NB4 (cell line): ENCODE results near the gene ARPC1A.

Experiments
- POLR2A ChIP-seq: IDR thresholded peaks from 2 replicates; pipeline ENCODE4 v1.6.1; 2011; ENCODE audit warnings: mild to moderate bottlenecking; ENCODE audit not compliant: insufficient read length; ENCODE audit errors: extremely low read depth
- TF ChIP-seq, protein P1 (sequence below): IDR thresholded peaks from one replicate; pipeline ENCODE4 v1.5.1; 2012; ENCODE audit warnings: low read depth, low read length
- TF ChIP-seq, protein P2 (sequence below): IDR thresholded peaks from 2 replicates; pipeline ENCODE4 v1.6.1; 2011; ENCODE audit warnings: low read depth, low read length

DNA sequence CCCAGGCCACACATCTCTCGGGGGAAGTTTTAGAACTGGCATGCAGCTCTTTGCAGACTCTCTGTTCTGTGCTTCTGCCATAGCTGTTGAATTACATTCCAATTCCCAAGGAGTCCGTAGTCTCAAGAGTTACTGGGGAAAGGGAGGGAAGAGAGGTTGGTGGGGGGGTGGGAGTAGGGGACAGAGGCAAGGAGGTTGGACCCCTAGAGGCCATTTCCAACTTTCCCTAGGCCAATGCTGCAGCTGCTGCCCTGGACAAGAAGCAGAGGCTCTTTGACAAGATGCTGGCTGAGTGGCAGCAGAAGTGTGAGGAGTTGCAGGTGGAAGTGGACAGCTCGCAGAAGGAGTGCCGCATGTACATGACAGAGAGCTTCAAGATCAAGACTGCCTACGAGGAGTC lies 29.2 kb upstream of the ARPC1A start:
- TF ChIP-seq, protein P1, sequence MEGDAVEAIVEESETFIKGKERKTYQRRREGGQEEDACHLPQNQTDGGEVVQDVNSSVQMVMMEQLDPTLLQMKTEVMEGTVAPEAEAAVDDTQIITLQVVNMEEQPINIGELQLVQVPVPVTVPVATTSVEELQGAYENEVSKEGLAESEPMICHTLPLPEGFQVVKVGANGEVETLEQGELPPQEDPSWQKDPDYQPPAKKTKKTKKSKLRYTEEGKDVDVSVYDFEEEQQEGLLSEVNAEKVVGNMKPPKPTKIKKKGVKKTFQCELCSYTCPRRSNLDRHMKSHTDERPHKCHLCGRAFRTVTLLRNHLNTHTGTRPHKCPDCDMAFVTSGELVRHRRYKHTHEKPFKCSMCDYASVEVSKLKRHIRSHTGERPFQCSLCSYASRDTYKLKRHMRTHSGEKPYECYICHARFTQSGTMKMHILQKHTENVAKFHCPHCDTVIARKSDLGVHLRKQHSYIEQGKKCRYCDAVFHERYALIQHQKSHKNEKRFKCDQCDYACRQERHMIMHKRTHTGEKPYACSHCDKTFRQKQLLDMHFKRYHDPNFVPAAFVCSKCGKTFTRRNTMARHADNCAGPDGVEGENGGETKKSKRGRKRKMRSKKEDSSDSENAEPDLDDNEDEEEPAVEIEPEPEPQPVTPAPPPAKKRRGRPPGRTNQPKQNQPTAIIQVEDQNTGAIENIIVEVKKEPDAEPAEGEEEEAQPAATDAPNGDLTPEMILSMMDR, result no peak
- TF ChIP-seq, protein P2, sequence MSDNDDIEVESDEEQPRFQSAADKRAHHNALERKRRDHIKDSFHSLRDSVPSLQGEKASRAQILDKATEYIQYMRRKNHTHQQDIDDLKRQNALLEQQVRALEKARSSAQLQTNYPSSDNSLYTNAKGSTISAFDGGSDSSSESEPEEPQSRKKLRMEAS, result no peak
- no peak for TF ChIP-seq POLR2A
